ENCODE results near the gene DNAH14.

DNA sequence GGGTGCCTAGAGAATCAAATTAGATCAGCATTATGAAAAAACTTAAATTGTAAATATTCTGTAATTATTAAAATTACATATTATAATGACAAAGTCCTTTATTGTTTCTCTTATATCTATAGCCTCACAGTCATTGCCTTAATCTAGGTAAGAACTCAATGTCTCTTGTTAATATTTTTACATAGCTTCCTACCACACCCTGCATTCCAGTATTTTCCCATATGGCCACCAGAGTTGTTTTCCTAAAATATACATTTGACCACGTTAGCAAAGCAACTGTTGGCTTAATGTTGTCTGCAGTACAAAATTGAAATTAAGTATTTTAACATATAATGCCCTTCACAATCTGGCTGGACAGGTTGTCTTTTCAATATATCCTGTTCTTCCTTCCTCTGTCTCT is 230.3 kb downstream of the DNAH14 start:
- TF ChIP-seq, protein P1, sequence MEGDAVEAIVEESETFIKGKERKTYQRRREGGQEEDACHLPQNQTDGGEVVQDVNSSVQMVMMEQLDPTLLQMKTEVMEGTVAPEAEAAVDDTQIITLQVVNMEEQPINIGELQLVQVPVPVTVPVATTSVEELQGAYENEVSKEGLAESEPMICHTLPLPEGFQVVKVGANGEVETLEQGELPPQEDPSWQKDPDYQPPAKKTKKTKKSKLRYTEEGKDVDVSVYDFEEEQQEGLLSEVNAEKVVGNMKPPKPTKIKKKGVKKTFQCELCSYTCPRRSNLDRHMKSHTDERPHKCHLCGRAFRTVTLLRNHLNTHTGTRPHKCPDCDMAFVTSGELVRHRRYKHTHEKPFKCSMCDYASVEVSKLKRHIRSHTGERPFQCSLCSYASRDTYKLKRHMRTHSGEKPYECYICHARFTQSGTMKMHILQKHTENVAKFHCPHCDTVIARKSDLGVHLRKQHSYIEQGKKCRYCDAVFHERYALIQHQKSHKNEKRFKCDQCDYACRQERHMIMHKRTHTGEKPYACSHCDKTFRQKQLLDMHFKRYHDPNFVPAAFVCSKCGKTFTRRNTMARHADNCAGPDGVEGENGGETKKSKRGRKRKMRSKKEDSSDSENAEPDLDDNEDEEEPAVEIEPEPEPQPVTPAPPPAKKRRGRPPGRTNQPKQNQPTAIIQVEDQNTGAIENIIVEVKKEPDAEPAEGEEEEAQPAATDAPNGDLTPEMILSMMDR (IDR thresholded peaks at IDR 0.05): no peak
- TF ChIP-seq POLR2A (IDR thresholded peaks at IDR 0.05): no peak
- TF ChIP-seq EP300 (IDR thresholded peaks at IDR 0.05): no peak
- no peak for TF ChIP-seq POLR2AphosphoS5 (IDR thresholded peaks at IDR 0.05)
